Activated gamma-delta T cell treated with anti-CD3 and anti-CD28 coated beads, Interleukin-2, amount 50 U/mL, for 16 hours (primary cell): Measurements from ENCODE around the gene ZPR1.

Source experiments
- DNase-seq: peaks from one replicate; pipeline ENCODE4 v3.0.0-alpha.2; 2020; ENCODE audit warnings: low read depth

ZPR1 gene

DNA sequence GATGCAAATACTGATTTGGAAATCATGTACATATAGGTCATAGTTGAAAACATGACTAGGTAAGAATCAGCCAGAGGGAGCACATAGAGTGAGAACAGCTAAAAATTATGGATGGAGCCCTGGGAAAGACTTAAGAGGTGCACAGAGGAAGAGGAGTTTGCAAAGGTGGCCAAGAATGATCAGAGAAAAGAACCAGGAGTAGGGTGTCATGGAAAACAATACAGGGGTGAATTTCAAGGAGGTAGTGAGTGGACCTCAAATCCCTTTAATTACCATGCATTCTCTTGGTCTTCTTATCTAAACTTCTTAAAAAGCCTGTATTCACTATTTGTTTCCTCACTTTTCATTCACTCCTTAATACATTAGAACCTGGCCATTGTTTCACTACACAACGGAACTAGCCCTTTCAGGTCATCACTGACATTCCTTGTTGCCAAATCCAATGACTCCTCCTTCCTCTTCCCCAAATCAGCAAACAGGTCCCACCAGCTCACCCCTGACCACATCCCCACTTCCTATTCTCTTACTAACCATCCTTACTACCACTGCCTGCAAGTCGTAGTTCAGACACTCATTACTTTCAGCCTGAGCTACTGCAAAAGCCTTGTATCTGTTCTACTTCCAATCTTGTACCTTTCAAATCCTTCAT is 37.6 kb downstream of the ZPR1 start:
- DNase-seq: no peak

DNA sequence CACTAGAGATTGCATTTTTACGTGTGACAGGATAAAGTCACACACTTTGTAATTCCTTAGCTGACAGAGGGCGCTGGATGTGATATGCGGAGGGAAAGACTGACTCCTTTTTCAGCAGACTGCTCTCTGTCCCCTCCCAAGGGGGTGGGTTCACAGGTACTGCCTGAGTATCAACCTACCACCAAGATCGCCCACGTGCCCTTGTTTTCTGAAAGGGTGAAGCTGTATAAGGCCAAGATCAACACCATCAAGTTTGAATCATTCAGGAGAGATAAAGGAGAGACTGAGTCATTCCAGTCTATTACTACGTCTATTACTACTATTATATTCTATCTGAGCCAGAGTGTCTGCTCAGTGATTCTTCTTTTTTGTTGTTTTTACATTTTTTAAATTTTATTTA is 45.7 kb downstream of the ZPR1 start:
- no peak for DNase-seq

DNA sequence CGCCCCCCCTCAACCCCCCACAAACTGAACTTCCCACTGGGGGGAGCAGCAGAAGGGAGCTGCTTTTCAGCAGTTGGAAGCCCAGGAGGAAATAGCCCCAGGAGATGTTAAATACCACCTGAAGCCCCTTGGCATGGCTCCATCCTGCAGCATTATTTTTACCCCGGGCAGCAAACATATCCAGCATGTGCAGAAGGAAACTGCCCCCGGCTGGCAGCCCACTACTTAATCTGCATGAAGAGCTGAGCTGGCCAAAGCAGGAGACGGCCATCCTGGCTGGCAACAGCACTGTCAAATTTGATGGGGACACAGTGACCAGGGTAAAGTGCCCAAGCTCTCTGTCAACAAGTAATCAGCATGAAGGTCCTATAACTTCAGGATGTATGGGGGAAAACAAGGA is 47.1 kb downstream of the ZPR1 start:
- no peak for DNase-seq

DNA sequence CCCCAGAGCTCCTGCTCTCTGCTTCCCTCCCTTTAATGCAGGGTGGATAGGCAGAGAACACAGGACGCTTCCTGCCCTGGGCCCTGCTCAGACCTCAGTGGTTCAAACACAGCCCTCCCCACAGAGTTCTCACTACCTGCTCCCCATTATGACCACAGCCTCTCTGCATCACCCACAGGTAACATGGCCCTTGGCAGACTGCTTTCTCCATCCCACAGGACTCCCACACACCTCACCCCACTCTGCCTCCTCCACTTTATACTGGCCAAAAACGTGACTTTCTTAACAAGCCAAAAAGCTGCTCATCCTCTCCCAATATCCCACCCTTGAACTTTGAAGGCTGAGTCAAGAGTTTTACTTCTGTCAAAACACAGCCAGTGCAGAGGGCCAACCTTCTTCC is 48.8 kb downstream of the ZPR1 start:
- DNase-seq: no peak

DNA sequence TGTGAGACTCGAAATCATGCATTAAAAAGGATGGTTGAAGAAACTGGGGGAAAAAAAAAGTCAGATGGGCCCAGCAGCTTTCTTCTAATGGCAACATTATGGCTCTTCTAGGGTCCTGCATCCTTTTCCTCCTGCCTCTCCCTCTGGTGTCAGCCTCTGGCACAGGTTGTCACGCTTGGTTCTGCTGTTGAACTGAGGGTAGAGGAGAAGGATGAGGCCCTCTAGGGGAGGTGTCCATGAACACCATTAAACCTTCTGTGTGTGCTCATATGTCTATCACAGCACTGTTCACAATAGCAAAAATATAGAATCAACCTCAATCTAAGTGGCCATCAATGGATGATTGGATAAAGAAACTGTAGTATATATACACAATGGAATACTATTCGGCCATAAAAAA is 51.1 kb downstream of the ZPR1 start:
- no peak for DNase-seq

DNA sequence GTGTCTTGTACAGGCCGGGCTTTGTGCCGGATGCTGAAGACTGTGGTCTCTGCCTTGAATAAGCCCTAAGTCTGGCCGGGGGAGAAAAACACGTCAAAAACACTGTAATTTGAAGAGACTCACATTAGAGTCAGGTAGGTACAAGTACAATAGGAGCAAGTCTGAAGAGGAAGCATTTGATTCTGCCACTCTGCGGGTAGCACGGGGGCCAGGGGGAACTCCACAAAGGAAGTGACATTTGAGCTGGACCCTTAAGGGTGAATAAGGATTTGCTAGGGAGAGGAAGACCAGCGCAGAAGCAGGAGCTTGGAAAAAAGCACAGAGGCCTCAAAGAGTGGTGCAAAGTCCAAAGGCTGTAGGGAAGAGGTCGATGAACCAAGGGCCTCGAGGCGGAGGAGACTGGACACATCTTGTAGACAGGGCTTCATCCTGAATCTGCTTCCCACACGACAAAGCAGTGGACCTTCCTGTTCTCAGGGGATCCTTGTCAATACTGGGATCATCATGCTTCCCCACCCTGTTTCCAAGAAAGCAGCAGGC is 53.8 kb downstream of the ZPR1 start:
- DNase-seq: no peak

DNA sequence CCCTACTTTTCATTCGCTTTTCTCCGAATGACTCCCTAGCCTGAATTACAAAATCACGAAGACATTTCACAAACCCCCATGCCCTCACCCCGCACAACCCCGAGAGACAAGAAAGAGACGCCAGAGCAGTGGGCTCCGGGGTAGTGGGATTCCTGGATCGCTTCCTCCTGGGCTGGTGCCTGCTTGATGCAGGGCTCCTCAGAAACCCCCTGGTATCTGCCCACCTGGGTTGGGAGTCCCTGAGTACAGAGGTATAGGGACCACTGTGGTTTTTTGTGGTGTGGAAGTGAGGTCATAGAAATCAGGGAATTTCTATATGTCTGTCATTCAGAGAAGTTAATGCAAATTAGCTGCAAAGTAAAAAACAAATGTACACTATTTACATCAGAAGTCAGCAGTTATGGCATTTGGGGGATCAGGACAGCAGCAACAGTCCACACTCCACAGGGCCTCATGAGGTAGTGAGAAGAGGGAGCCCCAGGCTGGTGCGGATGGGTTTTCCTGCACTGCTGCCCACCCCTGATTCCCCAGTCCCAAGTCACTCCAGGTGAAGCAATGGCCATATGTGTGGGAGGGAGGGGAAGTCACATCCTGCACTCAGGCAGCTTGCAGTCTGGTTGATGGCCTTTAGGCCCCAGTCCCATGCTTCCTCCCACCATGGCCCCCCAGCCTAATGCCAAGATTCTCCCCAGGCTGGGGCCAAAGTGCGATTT is 54.6 kb downstream of the ZPR1 start:
- no peak for DNase-seq

DNA sequence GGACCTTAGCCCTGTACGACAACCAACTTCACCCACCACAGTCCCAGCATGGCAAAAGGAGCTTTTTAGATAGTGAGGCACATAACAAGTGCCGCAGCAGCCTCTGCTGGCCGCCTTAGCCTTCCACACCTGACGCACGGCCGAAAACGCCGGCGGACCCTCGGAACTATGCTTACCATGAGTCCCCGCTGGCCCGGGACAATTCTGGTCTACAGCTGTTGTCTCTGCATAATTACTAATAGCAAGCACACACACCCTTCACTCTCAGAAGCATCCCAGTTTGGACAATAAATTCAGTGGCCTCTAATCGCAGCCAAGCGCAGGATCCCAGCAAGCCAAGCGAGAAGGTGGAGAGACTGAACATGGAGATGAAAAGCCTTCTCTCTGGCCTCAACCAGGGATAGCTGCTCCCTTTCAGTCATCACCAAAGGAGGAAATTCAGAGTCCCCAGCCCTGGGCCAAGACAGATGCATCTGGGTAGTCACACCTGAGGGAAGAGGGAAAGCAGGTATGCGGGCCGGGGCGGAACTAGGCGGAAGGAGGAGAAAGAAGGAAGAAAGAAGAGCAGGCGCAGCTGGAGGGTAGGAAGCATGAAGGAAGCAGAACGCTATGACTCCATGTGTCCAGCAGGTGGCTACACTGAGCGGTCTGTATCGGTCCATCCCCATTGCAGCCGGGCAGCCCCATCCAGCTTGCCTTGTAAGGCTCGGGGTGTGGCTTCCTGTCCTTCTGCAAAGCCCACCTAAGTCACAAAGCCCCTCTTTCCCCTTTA is 55.4 kb downstream of the ZPR1 start:
- DNase-seq: peak; percentile 33

DNA sequence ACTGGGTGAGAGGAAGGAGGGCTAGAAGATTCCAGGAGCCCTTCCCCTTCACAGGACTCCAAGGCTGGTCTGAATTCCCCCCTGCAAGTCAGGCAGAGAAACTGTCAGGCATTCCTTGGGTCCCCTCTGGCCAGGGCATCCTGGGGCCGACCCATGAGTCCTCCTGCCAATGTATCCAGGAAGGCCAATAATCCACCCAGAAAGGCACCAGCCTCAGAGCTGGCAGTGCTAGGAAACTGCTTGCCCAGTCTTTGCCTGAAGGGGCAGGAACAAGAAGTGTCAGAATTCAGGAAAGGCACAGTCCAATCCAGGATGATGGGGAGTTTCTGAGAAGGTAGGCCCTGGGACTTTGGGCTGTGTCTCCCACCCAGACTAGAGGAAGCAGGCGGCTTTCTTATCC is 56.0 kb downstream of the ZPR1 start:
- no peak for DNase-seq

DNA sequence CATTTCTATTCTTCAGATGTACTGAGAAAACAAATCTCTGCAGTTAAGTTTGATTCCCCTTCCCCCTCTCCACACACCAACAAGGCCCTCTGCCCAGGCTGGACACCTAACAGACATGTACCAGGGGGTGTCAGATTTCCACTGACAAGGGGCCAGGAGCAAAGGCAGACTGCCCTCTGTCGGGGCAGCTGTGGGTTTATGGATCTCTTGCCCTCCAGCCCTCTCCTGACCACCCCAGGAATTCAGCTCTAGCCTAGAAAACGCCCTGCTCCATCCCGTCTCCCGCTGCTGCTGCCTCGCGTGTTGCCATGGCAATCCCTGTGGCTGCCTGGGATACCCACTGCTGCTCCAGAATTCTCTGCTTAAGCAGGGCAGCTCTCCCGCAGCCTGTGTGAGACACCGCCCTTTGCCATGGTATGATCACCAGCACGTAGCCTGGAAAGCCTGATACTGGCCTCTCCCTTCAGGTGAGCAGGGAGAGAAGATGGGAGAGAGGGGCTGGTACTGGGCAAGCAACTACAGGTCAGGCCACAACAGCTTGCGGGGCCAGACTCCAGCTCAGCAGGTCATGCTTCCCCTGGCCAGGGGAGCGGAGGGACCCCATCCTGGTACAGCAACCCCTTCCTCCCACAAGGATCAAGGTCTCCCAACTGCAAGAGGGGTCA is 56.6 kb downstream of the ZPR1 start:
- no peak for DNase-seq

DNA sequence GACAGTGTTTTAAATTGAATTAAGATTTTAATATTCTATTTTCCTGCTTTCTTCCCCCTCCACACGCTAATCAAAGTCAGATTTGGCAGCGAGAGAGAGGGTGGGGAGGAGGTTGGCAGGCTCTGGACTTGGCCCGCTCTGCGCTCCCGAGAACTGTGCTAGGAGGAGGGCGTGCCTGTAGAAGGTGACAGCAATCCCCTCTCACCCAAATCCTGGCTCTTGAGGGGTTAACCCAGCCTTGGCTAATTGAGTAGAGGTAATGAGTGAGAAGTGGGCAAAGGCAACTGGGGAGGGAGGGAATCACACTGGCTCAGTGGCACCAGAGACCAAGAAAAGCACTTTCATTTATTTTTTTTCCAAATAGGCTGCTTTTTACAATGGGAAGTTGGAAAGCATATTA is 57.2 kb downstream of the ZPR1 start:
- DNase-seq: no peak

DNA sequence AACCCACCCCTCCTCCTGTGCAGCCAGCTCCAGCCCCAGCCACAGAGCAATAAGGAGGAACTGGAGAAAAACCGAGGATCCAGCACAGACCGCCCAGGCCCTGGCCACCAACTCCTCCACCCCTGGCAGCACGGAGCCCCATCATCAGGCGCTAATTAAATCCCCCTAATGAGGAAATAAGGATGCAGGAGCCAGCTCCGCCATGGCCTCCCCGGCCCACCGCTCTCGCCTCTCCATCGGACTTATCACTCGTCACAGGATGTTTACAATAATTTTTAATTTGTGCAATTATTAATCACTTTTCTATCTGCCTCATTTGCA is 57.6 kb downstream of the ZPR1 start:
- no peak for DNase-seq

DNA sequence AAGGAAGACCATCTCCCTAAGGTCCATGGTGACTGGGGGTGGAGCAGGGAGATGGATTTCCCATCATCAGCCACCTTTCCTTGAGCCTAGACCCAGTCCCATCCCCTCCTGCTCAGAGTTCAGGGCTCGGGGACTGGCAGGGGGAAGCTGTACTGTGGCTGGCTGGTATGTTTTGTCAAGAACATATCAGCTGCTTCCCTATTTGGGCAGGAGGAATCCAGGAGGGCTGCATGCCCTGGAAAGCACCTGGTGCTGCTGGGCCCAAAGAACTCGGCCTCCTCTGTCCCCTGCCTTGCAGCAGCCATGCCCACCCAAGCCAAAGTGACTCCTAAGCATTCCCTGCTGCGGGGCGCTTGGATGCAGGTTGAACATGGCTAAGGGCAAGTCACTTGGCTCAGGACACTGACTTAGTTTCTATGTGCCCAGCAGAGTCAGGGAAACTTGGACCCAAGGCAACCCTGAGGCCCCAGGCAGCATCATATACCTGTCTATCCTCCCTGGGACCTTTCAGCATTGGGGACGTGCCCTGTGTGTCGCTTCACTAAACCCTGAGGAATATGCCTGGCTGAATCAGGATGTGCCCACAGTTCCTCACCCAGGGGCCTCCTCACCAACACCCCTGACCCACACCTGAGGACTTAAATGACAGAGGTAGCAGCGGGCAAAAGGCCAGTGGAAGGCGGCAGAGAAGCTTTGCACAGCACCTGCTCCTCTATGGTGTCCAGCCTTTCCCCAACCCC is 58.2 kb downstream of the ZPR1 start:
- DNase-seq: no peak

DNA sequence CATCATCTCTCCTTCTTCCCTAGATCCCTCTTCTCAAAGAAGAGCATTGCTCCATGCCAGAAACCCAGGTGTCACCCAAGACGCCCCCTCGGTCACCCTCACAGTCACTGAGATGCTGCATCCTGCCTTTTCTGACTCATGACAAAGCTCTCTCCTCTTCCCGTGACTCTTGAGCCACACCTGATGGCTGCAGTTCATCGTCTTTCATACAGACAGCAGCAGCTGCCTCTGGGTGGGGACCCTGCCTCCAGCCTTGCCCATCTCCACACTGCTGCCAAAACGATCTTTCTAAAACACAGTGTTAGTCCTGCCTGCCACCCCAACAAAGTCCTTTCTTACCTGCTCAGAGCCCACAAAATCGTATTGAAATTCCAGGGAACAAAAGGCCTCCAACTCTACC is 59.8 kb downstream of the ZPR1 start:
- no peak for DNase-seq

DNA sequence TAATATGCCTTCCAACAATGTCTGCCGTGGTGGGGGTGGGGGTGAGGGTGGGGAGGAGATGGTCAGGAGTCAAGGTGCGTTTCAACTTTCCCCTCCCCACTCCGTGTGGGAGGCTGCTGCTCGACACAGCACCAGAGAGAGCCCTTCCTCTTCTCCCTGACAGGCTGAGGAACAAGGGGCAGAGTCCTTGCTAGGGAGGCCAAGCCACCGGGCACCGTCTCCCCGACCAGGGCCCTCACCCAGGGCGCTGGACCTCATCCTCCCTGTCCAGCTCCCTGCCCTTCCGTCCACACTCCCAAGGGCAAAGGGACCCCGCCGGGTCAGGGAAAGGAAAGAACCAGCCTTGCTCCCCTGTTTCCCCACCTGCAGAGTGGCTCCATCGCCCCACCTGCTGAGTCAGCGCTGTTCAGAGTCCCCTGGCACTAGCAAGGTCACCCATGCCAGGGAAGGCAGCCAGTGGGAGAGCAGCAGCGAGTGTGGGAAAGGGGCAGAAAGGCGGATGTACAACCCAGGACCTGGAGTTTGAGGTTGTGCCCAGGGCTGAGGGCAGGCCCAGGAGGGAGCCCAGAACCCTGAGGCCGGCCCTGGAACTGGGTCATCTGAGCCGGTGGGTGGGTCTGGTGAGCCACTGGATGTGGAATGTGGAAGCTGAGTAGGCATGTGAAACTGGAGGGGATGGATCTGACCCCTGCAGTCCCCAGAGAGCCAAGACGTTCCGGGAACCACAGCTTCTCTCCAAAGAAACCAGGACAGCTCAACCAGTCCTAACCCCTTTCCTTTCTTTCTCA is 62.2 kb downstream of the ZPR1 start:
- no peak for DNase-seq

DNA sequence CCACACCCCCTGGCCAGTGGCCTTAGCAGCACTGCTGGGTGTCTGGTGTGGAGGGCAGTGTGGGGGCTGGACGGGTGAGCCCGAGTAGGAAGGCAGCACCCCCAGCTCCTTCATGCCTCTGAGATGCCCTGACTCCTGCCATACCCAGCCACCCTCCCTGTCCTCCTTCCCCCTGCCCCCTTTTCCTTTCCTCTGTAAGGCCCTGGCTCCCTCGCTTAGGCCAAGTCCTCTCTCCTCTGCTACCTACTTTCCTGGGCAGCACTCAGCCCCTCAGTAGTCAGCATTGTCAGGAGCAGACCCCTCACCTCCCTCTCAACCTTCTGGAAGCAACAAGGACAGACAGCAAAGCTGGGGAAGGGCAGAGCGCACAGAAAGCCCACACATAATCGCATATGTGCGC is 63.0 kb downstream of the ZPR1 start:
- no peak for DNase-seq
